H1 (cell line): ENCODE data around the gene SYTL5. TPM values are rescaled to one million over a fixed set of nuclear protein-coding genes. Genes with fewer than 3 reads are reported as not detected.

Experiments
- CTCF ChIA-PET: fragments of 300-600 bp; sonication (Branson Sonifier 250); formaldehyde crosslinking; loops from one replicate; lab custom pipeline; 2021; ENCODE audit not compliant: partially characterized antibody; lab: Charles Lee
- POLR2A ChIA-PET: fragments of 300-600 bp; sonication (Branson Sonifier 250); formaldehyde crosslinking; loops from one replicate; lab custom pipeline; 2021; ENCODE audit warnings: inconsistent platforms; ENCODE audit not compliant: partially characterized antibody; lab: Charles Lee
- DNase-seq, 2 experiments: peaks; one replicate each; pipeline versions ENCODE4 v3.0.0 to v3.0.0-alpha.2; 2010 to 2022; ENCODE audit warnings: low spot score in 2 of 2, low read depth in 1 of 2, mixed read lengths in 1 of 2
- FAIRE-seq: peaks from 2 replicates; lab custom pipeline; 2011; peaks lifted over from hg19 to GRCh38; lab: Jason Lieb, UNC
- H2AFZ ChIP-seq: 2 replicates; pipeline ENCODE4 v1.8.1; 2012; ENCODE audit warnings: low read length, inconsistent platforms
- H2AK5ac ChIP-seq: 2 replicates; pipeline ENCODE4 v1.6.1; 2013; ENCODE audit warnings: low read depth, low read length
- H2BK120ac ChIP-seq: replicated peaks from 2 replicates; pipeline ENCODE3; 2013; ENCODE audit warnings: low read depth, low read length, inconsistent platforms
- H2BK12ac ChIP-seq: 2 replicates; pipeline ENCODE4 v1.6.1; 2013; ENCODE audit warnings: low read depth, low read length
- H2BK15ac ChIP-seq: 2 replicates; pipeline ENCODE4 v1.6.1; 2013; ENCODE audit warnings: low read length
- H2BK20ac ChIP-seq: 2 replicates; pipeline ENCODE4 v1.6.1; 2013; ENCODE audit warnings: low read length
- H2BK5ac ChIP-seq: 2 replicates; pipeline ENCODE4 v1.6.1; 2013; ENCODE audit warnings: low read depth, low read length
- H3K14ac ChIP-seq: 2 replicates; pipeline ENCODE4 v1.6.1; 2013; ENCODE audit warnings: inconsistent platforms; ENCODE audit not compliant: insufficient read length
- H3K18ac ChIP-seq: 2 replicates; pipeline ENCODE4 v1.6.1; 2013; ENCODE audit warnings: low read length; ENCODE audit errors: extremely low read depth
- H3K23ac ChIP-seq: 2 replicates; pipeline ENCODE4 v1.6.1; 2013; ENCODE audit warnings: inconsistent platforms; ENCODE audit not compliant: insufficient read length
- H3K23me2 ChIP-seq: 2 replicates; pipeline ENCODE4 v1.6.1; 2013; ENCODE audit warnings: low read depth, low read length
- H3K27ac ChIP-seq: 2 replicates; pipeline ENCODE4 v1.6.1; 2011; ENCODE audit warnings: low read depth, low read length, inconsistent platforms
- H3K27me3 ChIP-seq, 4 experiments: replicated peaks in 1 of 4; 1 replicate in 1 of 4; 2 replicates in 3 of 4; pipeline versions ENCODE4 v1.6.1 to v1.8.1; 2011 to 2013; ENCODE audit warnings: low read length in 3 of 4, mild to moderate bottlenecking in 3 of 4, inconsistent platforms in 2 of 4, mixed read lengths in 2 of 4, moderate library complexity in 1 of 4; ENCODE audit not compliant: control insufficient read depth in 3 of 4, insufficient read depth in 3 of 4; ENCODE audit errors: extremely low read depth in 1 of 4
- H3K36me3 ChIP-seq, 4 experiments: 2 replicates each; pipeline versions ENCODE4 v1.6.1 to v1.8.1; 2011 to 2013; ENCODE audit warnings: mild to moderate bottlenecking in 4 of 4, low read length in 3 of 4, moderate library complexity in 2 of 4, control low read depth in 1 of 4, inconsistent platforms in 1 of 4; ENCODE audit not compliant: insufficient read depth in 4 of 4, control insufficient read depth in 2 of 4
- H3K4ac ChIP-seq: replicated peaks from 2 replicates; pipeline ENCODE3; 2013; ENCODE audit warnings: low read length, low read depth, mixed read lengths, inconsistent platforms; ENCODE audit not compliant: insufficient read length
- H3K4me1 ChIP-seq, 4 experiments: replicated peaks in 1 of 4; 1 replicate in 1 of 4; 2 replicates in 3 of 4; pipeline versions ENCODE4 v1.6.1 to v1.8.1; 2011 to 2013; ENCODE audit warnings: low read length in 3 of 4, inconsistent platforms in 2 of 4, mixed read lengths in 1 of 4; ENCODE audit not compliant: insufficient read depth in 4 of 4, control insufficient read depth in 3 of 4
- H3K4me2 ChIP-seq, 2 experiments: 2 replicates each; pipeline versions ENCODE4 v1.6.1 to v1.8.1; 2011 to 2013; ENCODE audit warnings: low read depth in 2 of 2, low read length in 2 of 2, control low read depth in 1 of 2, inconsistent platforms in 1 of 2, mild to moderate bottlenecking in 1 of 2; ENCODE audit not compliant: insufficient read depth in 1 of 2
- H3K4me3 ChIP-seq, 4 experiments: fragments of 200-600, 300-600 bp in 1 of 4; sonication (generic), shearing (Covaris generic), sonication (Bioruptor Twin) in 1 of 4; 2 replicates each; pipeline versions ENCODE4 v1.5.1 to v1.8.1; 2011 to 2016; ENCODE audit warnings: low read length in 4 of 4, low read depth in 3 of 4, control low read depth in 2 of 4, inconsistent platforms in 2 of 4, mild to moderate bottlenecking in 2 of 4, mixed read lengths in 1 of 4, moderate library complexity in 1 of 4; ENCODE audit not compliant: insufficient read depth in 2 of 4; ENCODE audit errors: extremely low read depth in 1 of 4
- H3K56ac ChIP-seq: replicated peaks from 2 replicates; pipeline ENCODE3; 2013; ENCODE audit warnings: low read depth, mild to moderate bottlenecking, mixed read lengths, low read length, inconsistent platforms; ENCODE audit not compliant: insufficient read length
- H3K79me1 ChIP-seq: 2 replicates; pipeline ENCODE4 v1.6.1; 2013; ENCODE audit warnings: low read depth, low read length, control low read depth
- H3K79me2 ChIP-seq, 2 experiments: 2 replicates each; pipeline versions ENCODE4 v1.6.1 to v1.8.1; 2012 to 2013; ENCODE audit warnings: low read length in 2 of 2, mild to moderate bottlenecking in 2 of 2, inconsistent platforms in 1 of 2; ENCODE audit not compliant: insufficient read depth in 2 of 2, control insufficient read depth in 1 of 2
- H3K9ac ChIP-seq, 4 experiments: replicated peaks in 1 of 4; 1 replicate in 1 of 4; 2 replicates in 3 of 4; pipeline versions ENCODE4 v1.6.1 to v1.8.1; 2011 to 2013; ENCODE audit warnings: low read depth in 3 of 4, low read length in 3 of 4, control low read depth in 2 of 4, mild to moderate bottlenecking in 2 of 4, moderate library complexity in 2 of 4, inconsistent platforms in 1 of 4; ENCODE audit errors: extremely low read depth in 1 of 4
- H3K9me3 ChIP-seq, 2 experiments: 2 replicates each; pipeline versions ENCODE4 v1.6.1 to v1.8.1; 2012 to 2013; ENCODE audit warnings: mild to moderate bottlenecking in 2 of 2, moderate library complexity in 2 of 2, control low read depth in 1 of 2, inconsistent platforms in 1 of 2, low read depth in 1 of 2, low read length in 1 of 2, mixed read lengths in 1 of 2; ENCODE audit not compliant: insufficient read depth in 2 of 2
- H4K20me1 ChIP-seq, 2 experiments: replicated peaks in 1 of 2; 2 replicates each; pipeline versions ENCODE3 to v1.8.1; 2011 to 2013; ENCODE audit warnings: inconsistent platforms in 2 of 2, low read length in 2 of 2, mild to moderate bottlenecking in 1 of 2; ENCODE audit not compliant: insufficient read depth in 2 of 2, control insufficient read depth in 1 of 2
- H4K5ac ChIP-seq: 2 replicates; pipeline ENCODE4 v1.6.1; 2013; ENCODE audit warnings: low read length, low read depth, mixed read lengths, inconsistent platforms; ENCODE audit not compliant: insufficient read length
- H4K8ac ChIP-seq: 2 replicates; pipeline ENCODE4 v1.8.0; 2013; ENCODE audit warnings: mild to moderate bottlenecking, moderate library complexity, low read length, inconsistent platforms; ENCODE audit not compliant: insufficient read depth; ENCODE audit errors: extremely low read depth
- H4K91ac ChIP-seq: replicated peaks from 2 replicates; pipeline ENCODE3; 2013; ENCODE audit warnings: low read length, mixed read lengths, inconsistent platforms; ENCODE audit not compliant: insufficient read length
- JUN ChIP-seq: IDR thresholded peaks from 2 replicates; pipeline ENCODE4 v1.6.1; 2011; ENCODE audit warnings: low read depth, mild to moderate bottlenecking, improper control_type of control experiment, low read length
- RNF2 ChIP-seq: fragments of 200-900, 300-1000 bp; sonication (generic); IDR thresholded peaks from 2 replicates; pipeline ENCODE4 v1.7.1; 2016; ENCODE audit warnings: borderline replicate concordance, low read depth, mild to moderate bottlenecking, antibody characterized with exemption, low read length; ENCODE audit not compliant: poor library complexity, severe bottlenecking; ENCODE audit errors: missing control alignments
- TAF1 ChIP-seq: IDR thresholded peaks from 2 replicates; pipeline ENCODE4 v1.6.1; 2011; ENCODE audit warnings: mild to moderate bottlenecking, low read depth, low read length
- TAF7 ChIP-seq: optimal IDR thresholded peaks from 2 replicates; pipeline ENCODE3; 2011; ENCODE audit warnings: low read depth, mild to moderate bottlenecking, inconsistent platforms, low read length, moderate library complexity, borderline replicate concordance
- YY1 ChIP-seq: IDR thresholded peaks from 2 replicates; pipeline ENCODE4 v1.6.1; 2011; ENCODE audit warnings: low read depth, mild to moderate bottlenecking, low read length
- WGBS, 2 experiments: shearing (Covaris generic) in 1 of 2; methylation state at CpG; one replicate each; pipeline versions ENCODE4 v1.1.6 to v1.1.7; 2013 to 2015; ENCODE audit warnings: low lambda C conversion rate in 2 of 2, mixed read lengths in 2 of 2, inconsistent platforms in 1 of 2, low coverage in 1 of 2, missing lambda C conversion rate in 1 of 2; ENCODE audit not compliant: insufficient replicate concordance in 2 of 2, insufficient coverage in 1 of 2, insufficient read length in 1 of 2; ENCODE audit errors: extremely low coverage in 1 of 2, missing lambda C conversion rate in 1 of 2; 5-methylcytosine and 5-hydroxymethylcytosine counted together
- polyA plus RNA-seq, 7 experiments: library from polyadenylated mRNA; depleted of rRNA in 3 of 7; stranded (reverse) in 5 of 7; unstranded in 2 of 7; fragments of >200 nt in 5 of 7; fragments of 200-250 nt in 2 of 7; gene quantifications; 1 replicate in 5 of 7; 2 replicates in 1 of 7; 4 replicates in 1 of 7; pipeline versions ENCODE4 v1.2.1 to v1.2.3, GENCODE V29; 2011 to 2013; ENCODE audit warnings: missing spikeins in 2 of 7, mixed read lengths in 2 of 7
- total RNA-seq: library from RNA; stranded (reverse); fragmentation: NEBNext Ultra II Directional; extraction: Animal tissue kit (Norgen Biotek cat#: 25700); gene quantifications from 2 replicates; pipeline ENCODE4 v1.2.1, GENCODE V29; 2021

Gene SYTL5
- total and polyA plus RNA-seq, 2 of the 8 experiments (the other 6 are each of a cell fraction or from before 2014, with no cell fraction given): 0.15 to 0.52 TPM

GRCh38 chrX:38044701-38045100 is 38.3 kb downstream of the SYTL5 start:
- Histone ChIP-seq H3K9ac (no peak overlapping the region), H4K5ac (no peak overlapping the region)
- FAIRE-seq: no peak

More at GRCh38 chrX:38044701-38045100, 38.3 kb downstream of the SYTL5 start:
- H2AFZ ChIP-seq: no peak overlapping the region
- no peaks in the 10 kb centered on the region for H3K79me1 ChIP-seq
- H3K27ac ChIP-seq: no peak overlapping the region
- H2BK15ac ChIP-seq: no peak overlapping the region
- no peak overlapping the region for H3K23ac ChIP-seq
- no peaks in the 10 kb centered on the region for H3K79me2 ChIP-seq
- no peaks in the 10 kb centered on the region for H3K36me3 ChIP-seq
- H3K23me2 ChIP-seq: no peaks in the 10 kb centered on the region
- no peaks in the 10 kb centered on the region for H3K4me1 ChIP-seq
- H3K18ac ChIP-seq: no peak overlapping the region
- no peak overlapping the region for H2AK5ac ChIP-seq
- CTCF ChIA-PET: no interaction called here
- no peak for DNase-seq
- H4K91ac ChIP-seq: no peak overlapping the region
- no peaks in the 10 kb centered on the region for H3K27me3 ChIP-seq
- H3K14ac ChIP-seq: no peak overlapping the region
- no peak overlapping the region for H2BK12ac ChIP-seq
- POLR2A ChIA-PET: no interaction called here
- H4K20me1 ChIP-seq: no peaks in the 10 kb centered on the region
- H3K56ac ChIP-seq: no peak overlapping the region
- H3K4ac ChIP-seq: no peak overlapping the region
- H3K4me2 ChIP-seq: no peak overlapping the region
- H3K4me3 ChIP-seq: no peak overlapping the region
- H3K9me3 ChIP-seq: no peaks in the 10 kb centered on the region
- no peak overlapping the region for H4K8ac ChIP-seq
- no peak overlapping the region for H2BK120ac ChIP-seq
- H2BK20ac ChIP-seq: no peak overlapping the region
- TF ChIP-seq YY1 (no peak), TAF1 (no peak), RNF2 (no peak), JUN (no peak), TAF7 (no peak)
- H2BK5ac ChIP-seq: no peak overlapping the region
- 81% methylated on average over 3 of the region's 3 CpGs; no CpG with 5 or more reads in 1 of the 2 experiments for WGBS, 2 experiments
